HepG2 (cell line): ENCODE data around the gene ZG16B. TPM values are rescaled to one million over a fixed set of nuclear protein-coding genes. Genes with fewer than 3 reads are reported as not detected.
A peak's percentile ranks its signal among the peaks of the same experiment; 100 is the strongest.

Experiments
- ADNP ChIP-seq: sonication (generic); formaldehyde crosslinking; IDR thresholded peaks from 2 replicates; pipeline ENCODE4 v1.4.0; 2020; ENCODE audit warnings: missing genetic modification reagents
- ATF7-NPFF ChIP-seq: sonication (generic); formaldehyde crosslinking; IDR thresholded peaks from 2 replicates; pipeline ENCODE4 v1.8.1; 2023; ENCODE audit warnings: mild to moderate bottlenecking, low read depth, missing genetic modification reagents, moderate library complexity
- CAMTA2 ChIP-seq: sonication (generic); formaldehyde crosslinking; IDR thresholded peaks from 2 replicates; pipeline ENCODE4 v1.4.0; 2020; ENCODE audit warnings: mild to moderate bottlenecking, missing genetic modification reagents, borderline replicate concordance
- CREM ChIP-seq, 2 experiments: sonication (generic) in 1 of 2; formaldehyde crosslinking in 1 of 2; IDR thresholded peaks; 2 replicates each; pipeline versions ENCODE4 v1.4.0 to v1.6.1; 2016 to 2020; ENCODE audit warnings: antibody characterized with exemption in 1 of 2, mild to moderate bottlenecking in 1 of 2, missing genetic modification reagents in 1 of 2
- RAD21 ChIP-seq: fragments of 450-650 bp; formaldehyde crosslinking; IDR thresholded peaks from 2 replicates; pipeline ENCODE4 v1.5.0; 2020; ENCODE audit warnings: mild to moderate bottlenecking
- STAT5B ChIP-seq: sonication (generic); formaldehyde crosslinking; IDR thresholded peaks from 2 replicates; pipeline ENCODE4 v1.4.0; 2020; ENCODE audit warnings: missing genetic modification reagents
- THYN1 ChIP-seq: sonication (generic); formaldehyde crosslinking; IDR thresholded peaks from 2 replicates; pipeline ENCODE4 v1.8.1; 2023; ENCODE audit warnings: low read depth, mild to moderate bottlenecking, moderate library complexity, missing genetic modification reagents, borderline replicate concordance
- XRCC5 ChIP-seq: fragments of 200-400 bp; formaldehyde crosslinking; optimal IDR thresholded peaks from 2 replicates; pipeline ENCODE3; 2017; ENCODE audit warnings: mild to moderate bottlenecking, low read length
- ZBTB8A ChIP-seq: sonication (generic); formaldehyde crosslinking; IDR thresholded peaks from 2 replicates; pipeline ENCODE4 v1.4.0; 2020; ENCODE audit warnings: mild to moderate bottlenecking, low read depth, missing genetic modification reagents, borderline replicate concordance
- ZNF274 ChIP-seq: sonication (generic); formaldehyde crosslinking; IDR thresholded peaks from 2 replicates; pipeline ENCODE4 v1.5.1; 2020; ENCODE audit warnings: mild to moderate bottlenecking, missing genetic modification reagents
- ZNF329 ChIP-seq: sonication (generic); formaldehyde crosslinking; IDR thresholded peaks from 2 replicates; pipeline ENCODE4 v1.9.0; 2021; ENCODE audit warnings: low read depth, mild to moderate bottlenecking, missing genetic modification reagents
- ZNF335 ChIP-seq: sonication (generic); formaldehyde crosslinking; IDR thresholded peaks from 2 replicates; pipeline ENCODE4 v1.4.0; 2020; ENCODE audit warnings: missing genetic modification reagents
- ZNF451 ChIP-seq: sonication (generic); formaldehyde crosslinking; IDR thresholded peaks from 2 replicates; pipeline ENCODE4 v1.5.0; 2020; ENCODE audit warnings: mild to moderate bottlenecking, missing genetic modification reagents
- ZNF569 ChIP-seq: sonication (generic); formaldehyde crosslinking; IDR thresholded peaks from 2 replicates; pipeline ENCODE4 v1.5.0; 2020; ENCODE audit warnings: mild to moderate bottlenecking, missing genetic modification reagents, moderate library complexity, borderline replicate concordance
- ZNF850 ChIP-seq: sonication (generic); formaldehyde crosslinking; conservative IDR thresholded peaks from 2 replicates; pipeline ENCODE4 v1.9.0; 2021; ENCODE audit warnings: mild to moderate bottlenecking, missing genetic modification reagents
- polyA plus RNA-seq, 8 experiments: library from polyadenylated mRNA; depleted of rRNA in 3 of 8; stranded (reverse) in 7 of 8; unstranded in 1 of 8; fragments of >200 nt; fragmentation: Illumina TruSeq in 4 of 8; extraction: Trizol in 4 of 8; gene quantifications; 2 replicates each; pipeline versions ENCODE4 v1.2.1 to v1.2.3, GENCODE V29; 2011 to 2016; ENCODE audit warnings: low read depth in 4 of 8, missing spikeins in 1 of 8, mixed read lengths in 1 of 8; ENCODE audit not compliant: insufficient read depth in 1 of 8
- total RNA-seq, 5 experiments: library from RNA; depleted of rRNA; stranded (reverse); fragments of >200 nt; fragmentation: Illumina TruSeq; extraction: Trizol; gene quantifications; 2 replicates each; pipeline ENCODE4 v1.2.3, GENCODE V29; 2016; ENCODE audit warnings: low read depth in 1 of 5
- TF ChIP-seq, protein P1 (sequence below): fragments of 450-650 bp; IDR thresholded peaks from 2 replicates; pipeline ENCODE4 v1.6.1; 2017
- TF ChIP-seq, protein P2 (sequence below): sonication (generic); formaldehyde crosslinking; IDR thresholded peaks from 2 replicates; pipeline ENCODE4 v1.5.1; 2020; ENCODE audit warnings: missing genetic modification reagents, mild to moderate bottlenecking, borderline replicate concordance
- TF ChIP-seq, protein P3 (sequence below): sonication (generic); formaldehyde crosslinking; IDR thresholded peaks from 2 replicates; pipeline ENCODE4 v1.5.0; 2020; ENCODE audit warnings: mild to moderate bottlenecking, missing genetic modification reagents
- TF ChIP-seq, protein P4 (sequence below): sonication (generic); formaldehyde crosslinking; IDR thresholded peaks from 2 replicates; pipeline ENCODE4 v1.4.0; 2020; ENCODE audit warnings: mild to moderate bottlenecking, missing genetic modification reagents
- TF ChIP-seq, protein P5 (sequence below): sonication (generic); formaldehyde crosslinking; IDR thresholded peaks from 2 replicates; pipeline ENCODE4 v1.8.1; 2023; ENCODE audit warnings: mild to moderate bottlenecking, moderate library complexity, missing genetic modification reagents

Gene ZG16B
- total and polyA plus RNA-seq, 2 of the 13 experiments (the other 11 are each of a cell fraction or from before 2014, with no cell fraction given): 1.5 to 11.3 TPM

DNA sequence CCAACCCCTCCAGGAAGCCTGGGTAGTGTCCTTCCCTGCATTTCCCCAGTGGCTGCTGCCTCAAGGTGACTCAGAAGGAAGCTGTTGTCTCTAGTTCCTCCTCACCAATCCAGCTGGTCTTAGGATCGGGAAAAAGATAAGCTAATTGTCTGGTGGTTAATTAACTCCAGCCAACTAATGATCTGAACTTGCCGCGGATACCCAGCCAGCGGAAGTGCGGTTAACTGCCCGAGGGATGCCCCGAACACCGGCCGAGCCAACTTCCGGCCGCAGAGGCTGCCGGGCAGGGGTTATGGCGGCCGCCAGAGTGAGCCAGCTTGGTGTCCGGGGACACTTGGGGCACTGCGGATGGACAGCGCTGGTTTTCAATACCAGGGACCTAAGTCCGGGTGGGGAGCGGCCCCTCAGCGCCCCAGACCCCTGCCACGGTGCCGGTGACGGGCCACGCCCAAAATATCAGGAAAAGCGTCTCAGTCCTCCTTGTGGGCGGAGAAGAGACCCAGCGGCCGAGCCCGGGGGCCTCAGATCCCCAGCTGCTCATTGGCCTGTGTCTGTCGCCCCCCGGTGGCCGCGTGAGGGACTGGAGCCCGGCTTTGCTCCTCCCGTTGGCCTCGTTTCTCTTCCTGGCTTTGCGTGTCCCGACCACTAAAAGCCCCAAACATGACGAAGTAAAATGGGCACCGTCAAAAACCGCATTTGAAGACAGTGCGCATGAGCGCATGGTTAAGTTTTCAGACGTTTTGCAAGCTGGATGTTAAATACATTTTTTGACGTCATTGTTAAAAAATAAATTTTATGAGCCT, 38.1 kb downstream of the ZG16B start (continued):
- peak; percentile 69; the same call in 1 of the 2 replicates for TF ChIP-seq ZNF329 (CRISPR knock-in tag)
- peak; percentile 48; the same call in 1 of the 2 replicates for TF ChIP-seq ATF7-NPFF (CRISPR knock-in tag)
- TF ChIP-seq ZNF850 (CRISPR knock-in tag): no peak
- TF ChIP-seq ZNF335: peak; percentile 84
- TF ChIP-seq STAT5B (CRISPR knock-in tag): no peak
- TF ChIP-seq, protein P1, sequence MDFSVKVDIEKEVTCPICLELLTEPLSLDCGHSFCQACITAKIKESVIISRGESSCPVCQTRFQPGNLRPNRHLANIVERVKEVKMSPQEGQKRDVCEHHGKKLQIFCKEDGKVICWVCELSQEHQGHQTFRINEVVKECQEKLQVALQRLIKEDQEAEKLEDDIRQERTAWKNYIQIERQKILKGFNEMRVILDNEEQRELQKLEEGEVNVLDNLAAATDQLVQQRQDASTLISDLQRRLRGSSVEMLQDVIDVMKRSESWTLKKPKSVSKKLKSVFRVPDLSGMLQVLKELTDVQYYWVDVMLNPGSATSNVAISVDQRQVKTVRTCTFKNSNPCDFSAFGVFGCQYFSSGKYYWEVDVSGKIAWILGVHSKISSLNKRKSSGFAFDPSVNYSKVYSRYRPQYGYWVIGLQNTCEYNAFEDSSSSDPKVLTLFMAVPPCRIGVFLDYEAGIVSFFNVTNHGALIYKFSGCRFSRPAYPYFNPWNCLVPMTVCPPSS: no peak
- peak; percentile 69 for TF ChIP-seq ZNF274 (CRISPR knock-in tag)
- peak; percentile 40; the same call in 1 of the 2 replicates for TF ChIP-seq CREM (IDR thresholded peaks at IDR 0.05)
- no peak for TF ChIP-seq CREM (CRISPR knock-in tag; IDR thresholded peaks at IDR 0.05)
- TF ChIP-seq XRCC5: peak; percentile 80
- no peak for TF ChIP-seq ZNF451 (CRISPR knock-in tag)
- no peak for TF ChIP-seq THYN1 (CRISPR knock-in tag)
- peak; percentile 96 for TF ChIP-seq RAD21 (CRISPR knock-in tag)
- no peak for TF ChIP-seq ADNP
- no peak for TF ChIP-seq ZBTB8A
- TF ChIP-seq, protein P2, sequence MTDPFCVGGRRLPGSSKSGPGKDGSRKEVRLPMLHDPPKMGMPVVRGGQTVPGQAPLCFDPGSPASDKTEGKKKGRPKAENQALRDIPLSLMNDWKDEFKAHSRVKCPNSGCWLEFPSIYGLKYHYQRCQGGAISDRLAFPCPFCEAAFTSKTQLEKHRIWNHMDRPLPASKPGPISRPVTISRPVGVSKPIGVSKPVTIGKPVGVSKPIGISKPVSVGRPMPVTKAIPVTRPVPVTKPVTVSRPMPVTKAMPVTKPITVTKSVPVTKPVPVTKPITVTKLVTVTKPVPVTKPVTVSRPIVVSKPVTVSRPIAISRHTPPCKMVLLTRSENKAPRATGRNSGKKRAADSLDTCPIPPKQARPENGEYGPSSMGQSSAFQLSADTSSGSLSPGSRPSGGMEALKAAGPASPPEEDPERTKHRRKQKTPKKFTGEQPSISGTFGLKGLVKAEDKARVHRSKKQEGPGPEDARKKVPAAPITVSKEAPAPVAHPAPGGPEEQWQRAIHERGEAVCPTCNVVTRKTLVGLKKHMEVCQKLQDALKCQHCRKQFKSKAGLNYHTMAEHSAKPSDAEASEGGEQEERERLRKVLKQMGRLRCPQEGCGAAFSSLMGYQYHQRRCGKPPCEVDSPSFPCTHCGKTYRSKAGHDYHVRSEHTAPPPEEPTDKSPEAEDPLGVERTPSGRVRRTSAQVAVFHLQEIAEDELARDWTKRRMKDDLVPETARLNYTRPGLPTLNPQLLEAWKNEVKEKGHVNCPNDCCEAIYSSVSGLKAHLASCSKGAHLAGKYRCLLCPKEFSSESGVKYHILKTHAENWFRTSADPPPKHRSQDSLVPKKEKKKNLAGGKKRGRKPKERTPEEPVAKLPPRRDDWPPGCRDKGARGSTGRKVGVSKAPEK (CRISPR knock-in tag): no peak
- TF ChIP-seq, protein P3, sequence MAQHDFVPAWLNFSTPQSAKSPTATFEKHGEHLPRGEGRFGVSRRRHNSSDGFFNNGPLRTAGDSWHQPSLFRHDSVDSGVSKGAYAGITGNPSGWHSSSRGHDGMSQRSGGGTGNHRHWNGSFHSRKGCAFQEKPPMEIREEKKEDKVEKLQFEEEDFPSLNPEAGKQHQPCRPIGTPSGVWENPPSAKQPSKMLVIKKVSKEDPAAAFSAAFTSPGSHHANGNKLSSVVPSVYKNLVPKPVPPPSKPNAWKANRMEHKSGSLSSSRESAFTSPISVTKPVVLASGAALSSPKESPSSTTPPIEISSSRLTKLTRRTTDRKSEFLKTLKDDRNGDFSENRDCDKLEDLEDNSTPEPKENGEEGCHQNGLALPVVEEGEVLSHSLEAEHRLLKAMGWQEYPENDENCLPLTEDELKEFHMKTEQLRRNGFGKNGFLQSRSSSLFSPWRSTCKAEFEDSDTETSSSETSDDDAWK (CRISPR knock-in tag): no peak
- TF ChIP-seq, protein P4, sequence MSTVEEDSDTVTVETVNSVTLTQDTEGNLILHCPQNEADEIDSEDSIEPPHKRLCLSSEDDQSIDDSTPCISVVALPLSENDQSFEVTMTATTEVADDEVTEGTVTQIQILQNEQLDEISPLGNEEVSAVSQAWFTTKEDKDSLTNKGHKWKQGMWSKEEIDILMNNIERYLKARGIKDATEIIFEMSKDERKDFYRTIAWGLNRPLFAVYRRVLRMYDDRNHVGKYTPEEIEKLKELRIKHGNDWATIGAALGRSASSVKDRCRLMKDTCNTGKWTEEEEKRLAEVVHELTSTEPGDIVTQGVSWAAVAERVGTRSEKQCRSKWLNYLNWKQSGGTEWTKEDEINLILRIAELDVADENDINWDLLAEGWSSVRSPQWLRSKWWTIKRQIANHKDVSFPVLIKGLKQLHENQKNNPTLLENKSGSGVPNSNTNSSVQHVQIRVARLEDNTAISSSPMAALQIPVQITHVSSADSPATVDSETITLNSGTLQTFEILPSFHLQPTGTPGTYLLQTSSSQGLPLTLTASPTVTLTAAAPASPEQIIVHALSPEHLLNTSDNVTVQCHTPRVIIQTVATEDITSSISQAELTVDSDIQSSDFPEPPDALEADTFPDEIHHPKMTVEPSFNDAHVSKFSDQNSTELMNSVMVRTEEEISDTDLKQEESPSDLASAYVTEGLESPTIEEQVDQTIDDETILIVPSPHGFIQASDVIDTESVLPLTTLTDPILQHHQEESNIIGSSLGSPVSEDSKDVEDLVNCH: no peak
- TF ChIP-seq CAMTA2 (CRISPR knock-in tag): peak; percentile 42; the same call in 1 of the 2 replicates
- no peak for TF ChIP-seq ZNF569 (CRISPR knock-in tag)
- TF ChIP-seq, protein P5, sequence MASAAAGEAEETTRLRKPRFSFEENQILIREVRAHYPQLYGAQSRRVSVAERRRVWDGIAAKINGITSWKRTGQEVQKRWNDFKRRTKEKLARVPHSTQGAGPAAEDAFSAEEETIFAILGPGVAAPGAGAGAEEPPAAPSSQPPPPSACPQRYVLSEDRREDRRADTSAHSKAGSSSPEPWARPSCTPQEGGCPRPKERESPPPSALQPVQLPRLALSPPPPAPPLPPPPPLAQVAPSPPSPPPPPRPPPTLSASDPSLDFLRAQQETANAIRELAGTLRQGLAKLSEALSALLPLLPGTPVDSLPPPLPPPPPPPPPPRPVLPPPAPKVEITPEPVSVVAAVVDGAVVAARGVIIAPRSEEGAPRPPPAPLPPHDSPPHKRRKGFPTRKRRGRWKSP (CRISPR knock-in tag): peak; percentile 52; the same call in 1 of the 2 replicates
